Colonic mucosa (tissue), 4 donors: ENCODE measurements around the gene ST7L. TPM values are rescaled to one million over a fixed set of nuclear protein-coding genes. Genes with fewer than 3 reads are reported as not detected.

Source experiments
- DNase-seq: peaks from one replicate; pipeline ENCODE4 v3.0.0-alpha.2; 2020
- H3K27ac ChIP-seq: fragments of 200-600 bp; one replicate; pipeline ENCODE4 v1.8.0; 2021
- H3K27me3 ChIP-seq: fragments of 200-600 bp; one replicate; pipeline ENCODE4 v1.8.0; 2021
- H3K36me3 ChIP-seq: fragments of 200-600 bp; one replicate; pipeline ENCODE4 v1.8.0; 2021
- H3K4me1 ChIP-seq: fragments of 200-600 bp; one replicate; pipeline ENCODE4 v1.8.0; 2021; ENCODE audit warnings: mild to moderate bottlenecking
- H3K4me3 ChIP-seq: fragments of 200-600 bp; one replicate; pipeline ENCODE4 v1.8.0; 2021
- H3K9ac ChIP-seq, 2 donors: one replicate each; pipeline ENCODE4 v1.7.0; 2013; ENCODE audit warnings: control low read depth in 2 of 2, low read depth in 2 of 2, low read length in 2 of 2
- H3K9me3 ChIP-seq: fragments of 200-600 bp; one replicate; pipeline ENCODE4 v1.8.0; 2021
- intact Hi-C: fragments of 100-400 bp; cut with DNase I; formaldehyde crosslinking; loops from one replicate; pipeline ENCODE4 v1.14.1; 2022
- total RNA-seq, 2 donors: library from RNA; stranded (reverse); fragmentation: NEBNext Ultra II Directional in 1 of 2; extraction: Animal tissue kit (Norgen Biotek cat#: 25700) in 1 of 2; gene quantifications; one replicate each; pipeline ENCODE4 v1.2.1, GENCODE V29; 2021
- TF ChIP-seq, protein P1 (sequence below): fragments of 200-600 bp; IDR thresholded peaks from one replicate; pipeline ENCODE4 v1.8.0; 2022; ENCODE audit warnings: antibody characterized with exemption, mild to moderate bottlenecking
- donor health status: healthy.
- donor health status: DM: no; HTN: no; CAD: no.
- donor health status: DM: no; HTN: no; CAD: no.

The ST7L gene
- total RNA-seq, 2 donors from 2014 or later: 14.4 to 15.0 TPM

DNA sequence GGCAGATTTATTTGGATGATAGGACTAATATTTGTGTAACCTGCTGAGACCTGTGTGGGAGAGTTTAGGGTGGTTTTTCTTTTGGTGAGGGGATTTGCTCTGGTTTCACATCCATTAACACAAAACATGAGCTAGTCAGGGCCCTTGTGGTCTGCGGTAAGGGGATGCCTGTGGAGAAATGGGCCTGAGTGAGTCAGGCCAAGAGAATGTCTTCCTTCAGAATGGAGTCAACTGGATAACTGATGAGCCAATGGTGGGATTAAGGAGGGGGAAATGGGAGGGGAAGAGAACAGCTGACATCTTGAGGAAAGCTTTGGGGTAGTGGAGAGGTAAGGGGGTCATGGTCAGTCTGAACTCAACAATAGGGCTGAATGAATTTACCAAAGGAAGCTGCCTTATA, 96.3 kb downstream of the ST7L start:
- H3K9me3 ChIP-seq: no peaks in the 10 kb centered on the region
- no peak overlapping the region for H3K27ac ChIP-seq
- no peak overlapping the region for H3K4me3 ChIP-seq
- no peak for DNase-seq
- H3K27me3 ChIP-seq: no peaks in the 10 kb centered on the region
- intact Hi-C loops: no loop called here
- no peaks in the 10 kb centered on the region for H3K4me1 ChIP-seq
- H3K36me3 ChIP-seq: no peaks in the 10 kb centered on the region
- TF ChIP-seq, protein P1, sequence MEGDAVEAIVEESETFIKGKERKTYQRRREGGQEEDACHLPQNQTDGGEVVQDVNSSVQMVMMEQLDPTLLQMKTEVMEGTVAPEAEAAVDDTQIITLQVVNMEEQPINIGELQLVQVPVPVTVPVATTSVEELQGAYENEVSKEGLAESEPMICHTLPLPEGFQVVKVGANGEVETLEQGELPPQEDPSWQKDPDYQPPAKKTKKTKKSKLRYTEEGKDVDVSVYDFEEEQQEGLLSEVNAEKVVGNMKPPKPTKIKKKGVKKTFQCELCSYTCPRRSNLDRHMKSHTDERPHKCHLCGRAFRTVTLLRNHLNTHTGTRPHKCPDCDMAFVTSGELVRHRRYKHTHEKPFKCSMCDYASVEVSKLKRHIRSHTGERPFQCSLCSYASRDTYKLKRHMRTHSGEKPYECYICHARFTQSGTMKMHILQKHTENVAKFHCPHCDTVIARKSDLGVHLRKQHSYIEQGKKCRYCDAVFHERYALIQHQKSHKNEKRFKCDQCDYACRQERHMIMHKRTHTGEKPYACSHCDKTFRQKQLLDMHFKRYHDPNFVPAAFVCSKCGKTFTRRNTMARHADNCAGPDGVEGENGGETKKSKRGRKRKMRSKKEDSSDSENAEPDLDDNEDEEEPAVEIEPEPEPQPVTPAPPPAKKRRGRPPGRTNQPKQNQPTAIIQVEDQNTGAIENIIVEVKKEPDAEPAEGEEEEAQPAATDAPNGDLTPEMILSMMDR: no peak
- H3K9ac ChIP-seq: no peak overlapping the region

DNA sequence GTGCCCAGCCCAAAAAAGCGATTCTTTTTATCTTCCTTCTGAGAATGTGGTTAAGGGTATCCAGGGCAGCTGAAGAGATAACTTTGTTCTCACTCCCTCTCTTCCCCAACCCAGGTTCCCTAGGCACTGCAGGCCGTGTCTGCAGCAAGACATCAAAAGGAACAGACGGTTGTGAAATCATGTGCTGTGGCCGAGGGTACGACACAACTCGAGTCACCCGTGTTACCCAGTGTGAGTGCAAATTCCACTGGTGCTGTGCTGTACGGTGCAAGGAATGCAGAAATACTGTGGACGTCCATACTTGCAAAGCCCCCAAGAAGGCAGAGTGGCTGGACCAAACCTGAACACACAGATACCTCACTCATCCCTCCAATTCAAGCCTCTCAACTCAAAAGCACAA, 98.8 kb downstream of the ST7L start:
- intact Hi-C loops: no loop called here
- H3K9ac ChIP-seq: no peak overlapping the region
- TF ChIP-seq, protein P1: no peak
- DNase-seq: no peak
- H3K27ac ChIP-seq: no peak overlapping the region
- no peaks in the 10 kb centered on the region for H3K9me3 ChIP-seq
- H3K36me3 ChIP-seq: no peaks in the 10 kb centered on the region
- no peaks in the 10 kb centered on the region for H3K4me1 ChIP-seq
- no peaks in the 10 kb centered on the region for H3K27me3 ChIP-seq
- no peak overlapping the region for H3K4me3 ChIP-seq

- no peaks in the 10 kb centered on the region for H3K27me3 ChIP-seq
- H3K4me3 ChIP-seq: no peak overlapping the region
- intact Hi-C loops: no loop called here
- H3K9me3 ChIP-seq: no peaks in the 10 kb centered on the region
- no peaks in the 10 kb centered on the region for H3K36me3 ChIP-seq
- no peaks in the 10 kb centered on the region for H3K4me1 ChIP-seq
- TF ChIP-seq, protein P1: no peak
- no peak overlapping the region for H3K9ac ChIP-seq
- no peak for DNase-seq
- no peak overlapping the region for H3K27ac ChIP-seq
These were observed 100.8 kb downstream of the ST7L start for GRCh38 chr1:112518186-112518585.

GRCh38 chr1:112517646-112518045, 101.3 kb downstream of the ST7L start:
- TF ChIP-seq, protein P1: no peak
- H3K36me3 ChIP-seq: no peaks in the 10 kb centered on the region
- intact Hi-C loops: no loop called here

DNA sequence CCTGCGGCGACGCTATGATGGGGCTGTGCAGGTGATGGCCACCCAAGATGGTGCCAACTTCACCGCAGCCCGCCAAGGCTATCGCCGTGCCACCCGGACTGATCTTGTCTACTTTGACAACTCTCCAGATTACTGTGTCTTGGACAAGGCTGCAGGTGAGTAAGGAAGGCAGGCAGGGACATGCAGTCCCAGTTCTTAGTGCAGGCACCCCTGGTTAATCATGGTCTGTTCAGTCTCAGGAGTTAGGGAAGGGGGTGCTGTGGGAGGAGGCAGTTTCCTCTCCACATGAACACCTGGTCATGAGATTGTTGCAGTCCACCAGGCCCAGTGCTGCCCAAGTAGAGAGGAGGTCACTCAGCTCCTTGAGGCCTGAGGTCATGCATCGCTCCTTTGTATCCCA, 101.7 kb downstream of the ST7L start:
- no peaks in the 10 kb centered on the region for H3K36me3 ChIP-seq
- TF ChIP-seq, protein P1: no peak
- H3K9me3 ChIP-seq: no peaks in the 10 kb centered on the region
- intact Hi-C loops: no loop called here
- no peaks in the 10 kb centered on the region for H3K4me1 ChIP-seq
- DNase-seq: no peak
- H3K9ac ChIP-seq: no peak overlapping the region
- H3K4me3 ChIP-seq: no peak overlapping the region
- no peaks in the 10 kb centered on the region for H3K27me3 ChIP-seq
- no peak overlapping the region for H3K27ac ChIP-seq

More at GRCh38 chr1:112517646-112518045, 101.3 kb downstream of the ST7L start:
- H3K27me3 ChIP-seq: no peaks in the 10 kb centered on the region
- no peak for DNase-seq
- H3K9ac ChIP-seq: no peak overlapping the region
- H3K4me3 ChIP-seq: no peak overlapping the region
- no peaks in the 10 kb centered on the region for H3K9me3 ChIP-seq
- no peaks in the 10 kb centered on the region for H3K4me1 ChIP-seq
- H3K27ac ChIP-seq: no peak overlapping the region

GRCh38 chr1:112516141-112516540, 102.8 kb downstream of the ST7L start:
- Histone ChIP-seq H3K4me3 (no peak overlapping the region), H3K4me1 (no peaks in the 10 kb centered on the region), H3K9me3 (no peaks in the 10 kb centered on the region), H3K27me3 (no peaks in the 10 kb centered on the region), H3K36me3 (no peaks in the 10 kb centered on the region), H3K27ac (no peak overlapping the region), H3K9ac (no peak overlapping the region)
- DNase-seq: no peak
- TF ChIP-seq, protein P1: no peak
- intact Hi-C loops: no loop called here
